Trophoblast cell (in vitro differentiated cells and primary cell): ENCODE data around the gene DNAH3.
"Not testable (repeated sequence)": the region's sequence is repeated elsewhere in the genome, so short reads cannot be mapped to it uniquely, and the experiment has no call there.

Source experiments
- DNase-seq, 2 donors: peaks; one replicate each; pipeline ENCODE4 v3.0.0-alpha.2; 2016
- H2AFZ ChIP-seq: 2 replicates; pipeline ENCODE4 v1.6.1; 2013; ENCODE audit warnings: low read length, moderate library complexity, mild to moderate bottlenecking; ENCODE audit not compliant: insufficient read depth, poor library complexity
- H2AK5ac ChIP-seq: 2 replicates; pipeline ENCODE4 v1.6.1; 2013; ENCODE audit warnings: mild to moderate bottlenecking, low read length
- H2BK120ac ChIP-seq: 2 replicates; pipeline ENCODE4 v1.6.1; 2013; ENCODE audit warnings: low read length, mild to moderate bottlenecking, moderate library complexity; ENCODE audit not compliant: insufficient read depth, poor library complexity
- H2BK12ac ChIP-seq: 2 replicates; pipeline ENCODE4 v1.6.1; 2013; ENCODE audit warnings: mild to moderate bottlenecking, low read length, moderate library complexity
- H2BK5ac ChIP-seq: 2 replicates; pipeline ENCODE4 v1.6.1; 2013; ENCODE audit warnings: low read length, low read depth, moderate library complexity, mild to moderate bottlenecking; ENCODE audit not compliant: poor library complexity
- H3K14ac ChIP-seq: 2 replicates; pipeline ENCODE4 v1.6.1; 2013; ENCODE audit warnings: mild to moderate bottlenecking, low read length
- H3K18ac ChIP-seq: 2 replicates; pipeline ENCODE4 v1.6.1; 2013; ENCODE audit warnings: mild to moderate bottlenecking, low read length
- H3K23ac ChIP-seq: 2 replicates; pipeline ENCODE4 v1.6.1; 2013; ENCODE audit warnings: low read length
- H3K27ac ChIP-seq: 2 replicates; pipeline ENCODE4 v1.5.1; 2013; ENCODE audit warnings: low read depth, mild to moderate bottlenecking, inconsistent platforms, low read length, moderate library complexity
- H3K27me3 ChIP-seq: 2 replicates; pipeline ENCODE4 v1.6.1; 2013; ENCODE audit warnings: inconsistent platforms, mild to moderate bottlenecking, low read length, moderate library complexity; ENCODE audit not compliant: insufficient read depth
- H3K36me3 ChIP-seq, 2 experiments: 1 replicate in 1 of 2; 2 replicates in 1 of 2; pipeline ENCODE4 v1.6.1; 2013; ENCODE audit warnings: low read length in 2 of 2, mild to moderate bottlenecking in 2 of 2, moderate library complexity in 1 of 2; ENCODE audit not compliant: insufficient read depth in 2 of 2, control insufficient read depth in 1 of 2
- H3K4ac ChIP-seq: 2 replicates; pipeline ENCODE4 v1.6.1; 2013; ENCODE audit warnings: low read depth, mild to moderate bottlenecking, low read length, moderate library complexity
- H3K4me1 ChIP-seq, 2 experiments: 1 replicate in 1 of 2; 2 replicates in 1 of 2; pipeline ENCODE4 v1.6.1; 2013; ENCODE audit warnings: low read length in 2 of 2, mild to moderate bottlenecking in 2 of 2, moderate library complexity in 1 of 2; ENCODE audit not compliant: insufficient read depth in 2 of 2, control insufficient read depth in 1 of 2
- H3K4me2 ChIP-seq: 2 replicates; pipeline ENCODE4 v1.6.1; 2013; ENCODE audit warnings: inconsistent platforms, mild to moderate bottlenecking, low read length, moderate library complexity
- H3K4me3 ChIP-seq: 2 replicates; pipeline ENCODE4 v1.5.1; 2013; ENCODE audit warnings: mild to moderate bottlenecking, low read depth, low read length, inconsistent platforms
- H3K79me1 ChIP-seq: one replicate; pipeline ENCODE4 v1.6.1; 2013; ENCODE audit warnings: low read length
- H3K79me2 ChIP-seq: 2 replicates; pipeline ENCODE4 v1.6.1; 2013; ENCODE audit warnings: low read length, mild to moderate bottlenecking; ENCODE audit not compliant: control insufficient read depth, insufficient read depth, poor library complexity
- H3K9ac ChIP-seq: 2 replicates; pipeline ENCODE4 v1.6.1; 2013; ENCODE audit warnings: mild to moderate bottlenecking, low read length
- H3K9me3 ChIP-seq: 2 replicates; pipeline ENCODE4 v1.6.1; 2013; ENCODE audit warnings: low read depth, mild to moderate bottlenecking, control low read depth, inconsistent platforms, low read length; ENCODE audit not compliant: insufficient read depth
- H4K12ac ChIP-seq: 2 replicates; pipeline ENCODE4 v1.6.1; 2013; ENCODE audit warnings: low read depth, mild to moderate bottlenecking, low read length, moderate library complexity
- H4K8ac ChIP-seq: 2 replicates; pipeline ENCODE4 v1.6.1; 2013; ENCODE audit warnings: low read depth, mild to moderate bottlenecking, low read length, moderate library complexity
- H4K91ac ChIP-seq: one replicate; pipeline ENCODE4 v1.6.1; 2013; ENCODE audit warnings: low read depth, mild to moderate bottlenecking, low read length, moderate library complexity
- WGBS: extraction: QIAGEN DNeasy Blood & Tissue Kit; methylation state at CpG from one replicate; pipeline ENCODE4 v1.1.7; 2013; ENCODE audit warnings: missing lambda C conversion rate; ENCODE audit not compliant: insufficient read length, insufficient coverage; ENCODE audit errors: extremely low coverage; 5-methylcytosine and 5-hydroxymethylcytosine counted together

The DNAH3 gene

DNA sequence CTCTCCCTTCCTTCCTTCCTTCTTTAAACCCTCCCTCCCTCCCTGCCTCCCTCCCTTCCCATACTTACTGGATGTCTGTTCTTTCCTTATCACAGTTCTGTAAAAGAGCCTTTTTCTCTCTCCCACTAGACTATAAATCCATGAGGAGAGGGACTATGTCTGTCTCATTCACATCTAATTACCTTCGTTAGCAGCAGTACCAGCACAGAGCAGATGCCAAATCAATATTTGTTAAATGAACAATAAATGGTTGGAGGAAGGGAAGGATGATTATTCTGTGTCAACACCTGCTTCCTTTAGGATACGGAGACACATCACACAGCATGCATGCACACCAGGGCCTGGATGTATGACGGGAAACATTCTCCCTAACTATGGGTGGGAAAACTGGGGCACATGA lies 94.2 kb downstream of the DNAH3 start:
- no peak overlapping the region for H3K4me3 ChIP-seq
- H3K18ac ChIP-seq: no peak overlapping the region
- H3K9ac ChIP-seq: no peak overlapping the region
- H3K27me3 ChIP-seq: no peaks in the 10 kb centered on the region
- no peak overlapping the region for H4K12ac ChIP-seq
- H2AK5ac ChIP-seq: no peak overlapping the region
- H3K23ac ChIP-seq: no peak overlapping the region
- H2BK5ac ChIP-seq: no peak overlapping the region
- H3K4me2 ChIP-seq: no peak overlapping the region
- H4K91ac ChIP-seq: no peak overlapping the region
- H3K4ac ChIP-seq: no peak overlapping the region
- no peak overlapping the region for H2AFZ ChIP-seq
- DNase-seq: no peak
- H2BK120ac ChIP-seq: no peak overlapping the region
- no CpG with 5 or more reads among the region's 3 CpGs for WGBS
- H3K36me3 ChIP-seq: no peaks in the 10 kb centered on the region
- no peak overlapping the region for H4K8ac ChIP-seq
- H3K27ac ChIP-seq: no peak overlapping the region
- H3K79me1 ChIP-seq: no peaks in the 10 kb centered on the region
- no peaks in the 10 kb centered on the region for H3K9me3 ChIP-seq
- no peaks in the 10 kb centered on the region for H3K79me2 ChIP-seq
- H2BK12ac ChIP-seq: no peak overlapping the region
- no peak overlapping the region for H3K14ac ChIP-seq
- H3K4me1 ChIP-seq: no peaks in the 10 kb centered on the region

DNA sequence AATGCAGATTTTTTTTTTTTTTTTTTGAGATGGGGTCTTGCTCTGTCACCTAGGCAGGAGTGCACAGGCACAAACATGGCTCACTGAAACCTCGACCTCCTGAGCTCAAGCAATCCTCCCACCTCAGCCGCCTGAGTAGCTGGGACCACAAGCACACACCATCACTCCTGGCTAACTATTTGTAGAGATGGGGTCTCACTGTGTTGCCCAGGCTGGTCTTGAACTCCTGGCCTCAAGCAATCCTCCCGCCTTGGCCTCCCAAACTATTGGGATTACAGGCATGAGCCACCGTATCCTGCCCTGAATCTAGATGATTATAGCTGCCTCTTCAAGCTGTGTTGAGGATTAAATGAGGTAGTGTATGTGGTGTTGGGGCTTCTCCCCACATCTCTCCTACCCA lies 94.9 kb downstream of the DNAH3 start:
- H3K79me1 ChIP-seq, H3K23ac ChIP-seq, H3K27ac ChIP-seq, H3K4ac ChIP-seq, H3K4me3 ChIP-seq, H4K8ac ChIP-seq, H4K91ac ChIP-seq, H3K4me2 ChIP-seq, H2AK5ac ChIP-seq, H3K36me3 ChIP-seq, H2AFZ ChIP-seq, H3K14ac ChIP-seq, H2BK120ac ChIP-seq, H3K27me3 ChIP-seq, DNase-seq, H3K79me2 ChIP-seq, H4K12ac ChIP-seq, H2BK5ac ChIP-seq, H3K18ac ChIP-seq, H3K4me1 ChIP-seq, H3K9ac ChIP-seq, H3K9me3 ChIP-seq, H2BK12ac ChIP-seq: not testable (repeated sequence)
- no CpG with 5 or more reads among the region's 4 CpGs for WGBS

DNA sequence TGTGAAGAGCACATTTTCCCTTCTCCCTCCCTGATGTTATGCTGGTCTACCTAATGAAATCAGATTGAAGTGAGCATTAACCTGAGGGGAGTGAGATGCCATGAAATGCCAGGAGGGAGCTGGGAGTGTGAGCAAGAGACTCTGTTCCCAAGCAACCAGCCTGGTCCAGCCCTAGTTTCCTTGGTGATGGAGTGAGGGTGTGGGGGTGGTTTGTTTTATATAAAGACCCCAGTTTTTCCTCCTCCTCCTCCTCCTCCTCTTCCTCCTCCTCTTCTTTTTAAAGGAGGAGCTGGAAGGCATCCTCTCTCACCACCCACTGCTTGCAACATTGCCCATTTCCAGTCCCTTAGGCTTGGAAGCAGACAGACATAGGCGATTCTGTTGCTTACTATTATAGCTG lies 97.1 kb downstream of the DNAH3 start:
- H3K9me3 ChIP-seq: no peaks in the 10 kb centered on the region
- no peak overlapping the region for H3K23ac ChIP-seq
- H3K18ac ChIP-seq: no peak overlapping the region
- H2BK120ac ChIP-seq: no peak overlapping the region
- H3K36me3 ChIP-seq: no peaks in the 10 kb centered on the region
- H3K4me1 ChIP-seq: no peaks in the 10 kb centered on the region
- H3K14ac ChIP-seq: no peak overlapping the region
- no peak overlapping the region for H3K9ac ChIP-seq
- no peaks in the 10 kb centered on the region for H3K27me3 ChIP-seq
- H2BK5ac ChIP-seq: no peak overlapping the region
- H2AK5ac ChIP-seq: no peak overlapping the region
- H3K79me1 ChIP-seq: no peaks in the 10 kb centered on the region
- no peak overlapping the region for H4K8ac ChIP-seq
- H2AFZ ChIP-seq: no peak overlapping the region
- H4K91ac ChIP-seq: no peak overlapping the region
- H3K4me2 ChIP-seq: no peak overlapping the region
- H2BK12ac ChIP-seq: no peak overlapping the region
- no CpG with 5 or more reads among the region's 1 CpG for WGBS
- no peak overlapping the region for H3K4me3 ChIP-seq
- no peak overlapping the region for H4K12ac ChIP-seq
- H3K27ac ChIP-seq: no peak overlapping the region
- H3K4ac ChIP-seq: no peak overlapping the region
- DNase-seq: no peak
- H3K79me2 ChIP-seq: no peaks in the 10 kb centered on the region

DNA sequence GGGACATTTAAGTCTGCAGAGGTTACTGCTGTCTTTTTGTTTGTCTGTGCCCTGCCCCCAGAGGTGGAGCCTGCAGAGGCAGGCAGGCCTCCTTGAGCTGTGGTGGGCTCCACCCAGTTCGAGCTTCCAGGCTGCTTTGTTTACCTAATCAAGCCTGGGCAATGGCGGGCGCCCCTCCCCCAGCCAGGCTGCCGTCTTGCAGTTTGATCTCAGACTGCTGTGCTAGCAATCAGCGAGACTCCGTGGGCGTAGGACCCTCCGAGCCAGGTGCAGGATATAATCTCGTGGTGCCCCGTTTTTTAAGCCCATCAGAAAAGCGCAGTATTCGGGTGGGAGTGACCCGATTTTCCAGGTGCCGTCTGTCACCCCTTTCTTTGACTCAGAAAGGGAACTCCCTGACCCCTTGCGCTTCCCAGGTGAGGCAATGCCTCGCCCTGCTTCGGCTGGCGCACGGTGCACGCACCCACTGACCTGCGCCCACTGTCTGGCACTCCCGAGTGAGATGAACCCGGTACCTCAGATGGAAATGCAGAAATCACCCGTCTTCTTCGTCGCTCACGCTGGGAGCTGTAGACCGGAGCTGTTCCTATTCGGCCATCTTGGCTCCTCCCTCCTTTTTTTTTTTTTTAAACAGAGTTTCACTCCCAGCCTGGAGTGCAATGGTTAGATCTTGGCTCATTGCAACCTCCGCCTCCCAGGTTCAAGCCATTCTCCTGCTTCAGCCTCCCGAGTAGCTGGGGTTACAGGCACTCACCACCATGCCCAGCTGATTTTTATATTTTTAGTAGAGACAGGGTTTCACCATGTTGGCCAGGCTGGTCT lies 102.3 kb downstream of the DNAH3 start:
- H3K14ac ChIP-seq, H3K4me3 ChIP-seq, H2BK5ac ChIP-seq, H3K4me2 ChIP-seq, H2AFZ ChIP-seq, H3K4ac ChIP-seq, H4K91ac ChIP-seq, H3K79me1 ChIP-seq, H3K9me3 ChIP-seq, H3K27ac ChIP-seq, DNase-seq, H2BK12ac ChIP-seq, H3K18ac ChIP-seq, H3K36me3 ChIP-seq, H3K23ac ChIP-seq, H3K27me3 ChIP-seq, H3K79me2 ChIP-seq, H2BK120ac ChIP-seq, H3K9ac ChIP-seq, H4K12ac ChIP-seq, H2AK5ac ChIP-seq, H3K4me1 ChIP-seq, H4K8ac ChIP-seq: not testable (repeated sequence)
- WGBS: no CpG with 5 or more reads among the region's 31 CpGs
